CD1c-positive myeloid dendritic cell (primary cell): ENCODE measurements around the gene PROC.
"Not testable (repeated sequence)": the region's sequence is repeated elsewhere in the genome, so short reads cannot be mapped to it uniquely, and the experiment has no call there.

Source experiments
- DNase-seq: peaks from one replicate; pipeline ENCODE4 v3.0.0-alpha.2; 2016; ENCODE audit errors: extremely low spot score

Gene PROC

GRCh38 chr2:127427376-127428056 is 9.3 kb downstream of the PROC start:
- no peak for DNase-seq

GRCh38 chr2:127428057-127428814 is 10.0 kb downstream of the PROC start:
- no peak for DNase-seq

- DNase-seq, result no peak
Measured at GRCh38 chr2:127428815-127429109, 10.5 kb downstream of the PROC start.

- no peak for DNase-seq
Measured at GRCh38 chr2:127429291-127429690, 11.1 kb downstream of the PROC start.

GRCh38 chr2:127429844-127430425 is 11.7 kb downstream of the PROC start:
- DNase-seq, result no peak

GRCh38 chr2:127431408-127432023 is 13.3 kb downstream of the PROC start:
- DNase-seq, result no peak

- no peak for DNase-seq
Measured at GRCh38 chr2:127434515-127434914, 16.3 kb downstream of the PROC start.

- DNase-seq, result no peak
Measured at GRCh38 chr2:127437056-127437455, 18.8 kb downstream of the PROC start.

GRCh38 chr2:127437781-127438726 is 19.8 kb downstream of the PROC start:
- no peak for DNase-seq

GRCh38 chr2:127439343-127439742 is 21.1 kb downstream of the PROC start:
- no peak for DNase-seq

- no peak for DNase-seq
Measured at GRCh38 chr2:127448526-127448925, 30.3 kb downstream of the PROC start.

- DNase-seq, result no peak
Measured at GRCh38 chr2:127449414-127449813, 31.2 kb downstream of the PROC start.

GRCh38 chr2:127449898-127450297 is 31.7 kb downstream of the PROC start:
- DNase-seq, result no peak

- no peak for DNase-seq
Measured at GRCh38 chr2:127451981-127452380, 33.8 kb downstream of the PROC start.

GRCh38 chr2:127452423-127452822 is 34.2 kb downstream of the PROC start:
- not testable (repeated sequence) for DNase-seq

- DNase-seq, result no peak
Measured at GRCh38 chr2:127453013-127453391, 34.8 kb downstream of the PROC start.

- DNase-seq, result no peak
Measured at GRCh38 chr2:127453392-127454171, 35.4 kb downstream of the PROC start.

GRCh38 chr2:127454595-127455565 is 36.7 kb downstream of the PROC start:
- no peak for DNase-seq

GRCh38 chr2:127455566-127456493 is 37.6 kb downstream of the PROC start:
- DNase-seq, result no peak
